CD4-positive, alpha-beta T cell treated with Interleukin-21 for 1 hour (primary cell): Measurements from ENCODE around the gene BBC3.

Experiments used
- DNase-seq: peaks from one replicate; pipeline ENCODE4 v3.0.0-alpha.2; 2020

BBC3 gene

GRCh38 chr19:47188507-47189033 is 42.4 kb downstream of the BBC3 start:
- DNase-seq = no peak

- DNase-seq = peak; percentile 9
Measured at GRCh38 chr19:47187797-47188196, 43.2 kb downstream of the BBC3 start.

- DNase-seq = no peak
Measured at GRCh38 chr19:47187335-47187655, 43.7 kb downstream of the BBC3 start.

GRCh38 chr19:47186446-47187334 is 44.3 kb downstream of the BBC3 start:
- DNase-seq = peak; percentile 77

- DNase-seq = no peak
Measured at GRCh38 chr19:47183601-47184000, 47.4 kb downstream of the BBC3 start.

GRCh38 chr19:47179653-47180310 is 51.2 kb downstream of the BBC3 start:
- DNase-seq = no peak

- DNase-seq = peak; percentile 59
Measured at GRCh38 chr19:47176627-47177090, 54.3 kb downstream of the BBC3 start.

- DNase-seq = no peak
Measured at GRCh38 chr19:47176071-47176626, 54.9 kb downstream of the BBC3 start.

GRCh38 chr19:47172666-47173455 is 58.1 kb downstream of the BBC3 start:
- no peak for DNase-seq
